Epithelial cell of proximal tubule (primary cell): ENCODE data around the gene GPC4. TPM values are rescaled to one million over a fixed set of nuclear protein-coding genes. Genes with fewer than 3 reads are reported as not detected.

Experiments
- DNase-seq: peaks from one replicate; pipeline ENCODE4 v3.0.0-alpha.2; 2011; ENCODE audit warnings: low read depth
- H3K4me3 ChIP-seq: 2 replicates; pipeline ENCODE4 v1.5.1; 2011; ENCODE audit warnings: low read depth, mild to moderate bottlenecking, low read length
- total RNA-seq: library from RNA; depleted of rRNA; stranded (reverse); fragments of >200 nt; gene quantifications from 2 replicates; pipeline ENCODE4 v1.2.3, GENCODE V29; 2015
- TF ChIP-seq, protein P1 (sequence below): conservative IDR thresholded peaks from 2 replicates; pipeline ENCODE4 v1.5.1; 2012; ENCODE audit warnings: low read depth, mild to moderate bottlenecking, low read length

Gene GPC4
- total RNA-seq, 1 donor from 2014 or later = 14.2 TPM

- TF ChIP-seq, protein P1, sequence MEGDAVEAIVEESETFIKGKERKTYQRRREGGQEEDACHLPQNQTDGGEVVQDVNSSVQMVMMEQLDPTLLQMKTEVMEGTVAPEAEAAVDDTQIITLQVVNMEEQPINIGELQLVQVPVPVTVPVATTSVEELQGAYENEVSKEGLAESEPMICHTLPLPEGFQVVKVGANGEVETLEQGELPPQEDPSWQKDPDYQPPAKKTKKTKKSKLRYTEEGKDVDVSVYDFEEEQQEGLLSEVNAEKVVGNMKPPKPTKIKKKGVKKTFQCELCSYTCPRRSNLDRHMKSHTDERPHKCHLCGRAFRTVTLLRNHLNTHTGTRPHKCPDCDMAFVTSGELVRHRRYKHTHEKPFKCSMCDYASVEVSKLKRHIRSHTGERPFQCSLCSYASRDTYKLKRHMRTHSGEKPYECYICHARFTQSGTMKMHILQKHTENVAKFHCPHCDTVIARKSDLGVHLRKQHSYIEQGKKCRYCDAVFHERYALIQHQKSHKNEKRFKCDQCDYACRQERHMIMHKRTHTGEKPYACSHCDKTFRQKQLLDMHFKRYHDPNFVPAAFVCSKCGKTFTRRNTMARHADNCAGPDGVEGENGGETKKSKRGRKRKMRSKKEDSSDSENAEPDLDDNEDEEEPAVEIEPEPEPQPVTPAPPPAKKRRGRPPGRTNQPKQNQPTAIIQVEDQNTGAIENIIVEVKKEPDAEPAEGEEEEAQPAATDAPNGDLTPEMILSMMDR = no peak
- DNase-seq = no peak
- H3K4me3 ChIP-seq = no peak overlapping the region
These were observed 4.6 kb upstream of the GPC4 start for GRCh38 chrX:133419911-133420310.

DNA sequence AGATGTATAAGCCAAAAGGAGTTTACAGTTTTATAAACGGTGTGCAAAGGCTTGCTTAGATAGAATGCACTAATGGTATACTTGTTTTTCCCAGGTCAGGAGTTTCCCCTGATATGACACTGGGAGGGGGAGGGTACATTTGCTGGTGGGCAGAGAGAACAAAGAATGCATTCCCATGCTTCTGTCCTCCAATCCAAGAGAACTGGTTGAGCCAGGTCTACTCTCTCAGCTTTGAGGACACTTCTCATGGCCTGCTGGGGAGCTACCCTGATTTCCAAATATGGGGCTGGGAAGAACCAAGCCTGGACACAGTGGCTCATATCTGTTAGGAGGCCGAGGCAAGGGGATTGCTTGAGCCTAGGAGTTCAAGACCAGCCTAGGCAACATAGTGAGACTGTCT, 3.3 kb upstream of the GPC4 start:
- no peak overlapping the region for H3K4me3 ChIP-seq
- no peak for DNase-seq
- TF ChIP-seq, protein P1 = no peak

DNA sequence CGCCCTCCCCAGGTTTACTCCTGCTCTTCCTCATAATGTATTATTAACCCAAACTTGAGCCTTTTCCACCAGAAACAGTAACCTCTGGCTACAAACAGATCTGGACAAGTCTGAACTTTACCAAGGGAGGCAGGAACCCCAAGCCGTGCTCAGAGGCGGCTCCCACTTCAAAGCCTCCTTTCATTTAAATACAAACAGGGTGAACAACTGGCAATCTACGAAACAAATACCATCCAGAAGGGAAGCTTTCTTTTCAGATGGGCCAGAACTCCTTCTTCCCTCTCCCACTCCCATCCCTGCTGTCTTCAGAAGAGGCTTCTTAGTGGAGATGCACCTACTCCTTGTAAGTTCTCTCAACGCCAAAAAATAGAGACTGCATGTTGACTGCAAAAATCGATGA, 2.1 kb upstream of the GPC4 start:
- DNase-seq = no peak
- TF ChIP-seq, protein P1 = no peak
- no peak overlapping the region for H3K4me3 ChIP-seq

DNA sequence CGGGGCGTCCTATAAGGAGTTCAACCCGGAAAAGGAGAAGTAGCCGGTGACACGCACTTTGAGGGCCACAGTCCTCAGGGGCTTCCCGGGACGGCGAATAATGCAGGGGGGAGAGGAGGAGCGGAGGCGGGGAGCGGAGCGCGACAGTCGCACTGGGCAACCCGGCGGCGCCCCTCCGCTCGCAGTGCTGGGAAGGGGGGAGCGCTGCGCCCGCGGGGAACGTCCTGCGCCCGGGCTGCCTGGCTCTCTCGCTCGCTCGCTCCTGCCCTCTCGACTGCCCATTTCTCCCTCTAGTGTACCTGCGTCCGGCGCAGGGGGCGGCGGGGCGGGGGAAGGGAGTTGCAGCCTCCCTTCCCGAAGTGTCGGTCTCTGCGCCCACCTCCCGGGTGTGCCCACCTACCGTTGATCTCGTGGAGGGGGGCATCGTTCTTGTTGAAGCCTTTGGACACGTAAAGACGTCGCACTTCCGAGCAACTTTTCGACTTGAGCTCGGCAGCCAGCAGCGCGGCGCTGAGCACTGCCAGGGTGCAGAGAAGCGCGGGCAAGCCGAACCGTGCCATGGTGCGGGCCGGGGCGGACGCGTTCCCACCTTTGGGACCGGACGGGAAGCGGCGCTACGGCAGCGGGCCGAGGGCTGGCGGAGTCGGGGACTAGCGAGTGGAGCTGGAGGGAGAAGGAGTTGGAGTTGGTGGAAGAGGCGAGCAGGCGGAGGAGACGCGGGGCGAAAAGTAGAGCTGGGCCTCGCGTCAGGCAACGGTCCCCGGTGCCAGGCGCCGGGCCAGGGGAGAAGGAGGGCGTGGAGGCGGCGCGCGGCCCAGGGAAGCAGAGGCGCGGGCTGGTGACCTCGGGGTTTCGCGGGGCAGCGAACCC, 648 bp downstream of the GPC4 start:
- TF ChIP-seq, protein P1 = no peak
- peak overlapping the region; percentile 80 for H3K4me3 ChIP-seq
- no peak for DNase-seq

- TF ChIP-seq, protein P1 = no peak
- H3K4me3 ChIP-seq = peak overlapping the region; percentile 80
These were observed 1.9 kb downstream of the GPC4 start for GRCh38 chrX:133413218-133413925.

DNA sequence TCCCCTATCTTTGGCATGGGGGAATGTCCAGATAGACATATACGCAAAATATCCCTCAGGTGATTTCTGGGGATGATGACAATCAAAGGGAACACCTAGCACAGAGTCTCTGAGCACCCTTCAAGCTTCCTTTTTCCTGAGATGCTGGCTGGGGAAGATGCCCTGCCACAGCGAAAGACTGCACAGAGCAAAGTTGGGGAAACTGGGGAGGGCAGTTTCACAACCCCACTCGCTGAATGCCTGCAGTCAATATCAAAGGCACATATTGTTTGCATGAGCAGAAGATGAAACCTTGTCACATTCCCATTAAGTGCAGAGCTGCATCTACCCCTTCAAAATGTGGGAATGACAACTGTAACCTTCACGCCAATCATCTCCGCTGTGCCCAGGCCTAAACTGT, 2.6 kb downstream of the GPC4 start:
- H3K4me3 ChIP-seq = peak overlapping the region; percentile 80
- DNase-seq = no peak
- TF ChIP-seq, protein P1 = no peak

More at GRCh38 chrX:133413218-133413925, 1.9 kb downstream of the GPC4 start:
- DNase-seq = no peak
